HG02678 (cell line): Measurements from ENCODE around the gene LDLRAD2.
"Not testable (repeated sequence)": the region's sequence is repeated elsewhere in the genome, so short reads cannot be mapped to it uniquely, and the experiment has no call there.

ENCODE experiments used
- ATAC-seq: cut with Tn5 transposase; IDR thresholded peaks from one replicate; pipeline ENCODE4 v1.9.1; 2021; ENCODE audit warnings: mild to moderate bottlenecking, moderate library complexity; ENCODE audit not compliant: unreplicated experiment

Gene LDLRAD2, protein sequence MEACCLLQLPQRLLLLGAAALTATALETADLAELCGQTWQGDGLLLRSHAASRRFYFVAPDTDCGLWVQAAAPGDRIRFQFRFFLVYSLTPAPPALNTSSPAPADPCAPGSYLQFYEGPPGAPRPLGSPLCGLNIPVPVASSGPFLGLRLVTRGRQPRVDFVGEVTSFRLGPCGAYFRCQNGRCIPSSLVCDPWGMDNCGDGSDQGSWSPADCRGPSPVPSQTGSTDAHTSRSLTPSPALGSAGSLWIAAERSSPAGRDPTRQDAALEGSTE

DNA sequence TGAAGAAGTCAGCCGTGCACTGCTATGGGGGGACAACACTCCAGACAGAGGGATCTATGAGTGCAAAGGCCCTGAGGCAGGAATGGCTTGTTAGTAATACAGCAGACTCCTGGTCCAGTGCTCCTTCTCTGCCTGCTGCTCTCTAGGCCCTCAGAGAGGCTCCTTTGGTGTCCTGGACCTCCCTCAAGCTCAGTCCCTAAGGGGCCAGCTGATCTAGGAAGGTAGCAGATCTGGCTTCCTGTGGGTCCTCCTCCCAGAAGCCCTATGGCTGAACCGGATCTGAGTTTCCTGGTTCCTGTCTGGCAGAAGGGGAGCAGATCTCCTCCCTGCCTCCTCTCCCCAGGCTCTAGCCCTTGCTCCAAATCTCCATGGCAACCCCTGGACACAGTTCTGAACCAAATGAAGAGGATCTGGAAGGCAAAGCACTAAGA lies at the start of gene LDLRAD2:
Gene LDLRAD2 (plus strand): TSS at position 391 of the 431 bp plus-strand sequence. CDS start 187 bp downstream, outside the sequence.
- no peak for ATAC-seq

DNA sequence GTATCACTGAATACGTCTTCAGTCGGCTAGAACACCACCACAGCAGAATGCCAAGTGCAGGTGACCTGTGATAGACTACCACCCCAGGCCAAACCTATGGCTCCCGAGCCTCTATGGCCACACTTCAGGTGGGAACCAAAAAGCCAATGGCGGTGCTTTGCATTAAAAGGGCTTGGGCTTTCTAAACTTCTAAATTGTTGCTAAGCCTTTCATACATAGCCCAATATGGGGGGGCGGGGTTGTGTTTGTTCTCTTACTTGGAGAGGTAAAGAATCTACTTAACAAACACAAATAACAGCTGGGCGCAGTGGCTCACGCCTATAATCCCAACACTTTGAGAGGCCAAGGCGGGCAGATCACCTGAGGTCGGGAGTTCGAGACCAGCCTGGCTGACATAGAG lies 48.8 kb upstream of the LDLRAD2 start:
- no peak for ATAC-seq

DNA sequence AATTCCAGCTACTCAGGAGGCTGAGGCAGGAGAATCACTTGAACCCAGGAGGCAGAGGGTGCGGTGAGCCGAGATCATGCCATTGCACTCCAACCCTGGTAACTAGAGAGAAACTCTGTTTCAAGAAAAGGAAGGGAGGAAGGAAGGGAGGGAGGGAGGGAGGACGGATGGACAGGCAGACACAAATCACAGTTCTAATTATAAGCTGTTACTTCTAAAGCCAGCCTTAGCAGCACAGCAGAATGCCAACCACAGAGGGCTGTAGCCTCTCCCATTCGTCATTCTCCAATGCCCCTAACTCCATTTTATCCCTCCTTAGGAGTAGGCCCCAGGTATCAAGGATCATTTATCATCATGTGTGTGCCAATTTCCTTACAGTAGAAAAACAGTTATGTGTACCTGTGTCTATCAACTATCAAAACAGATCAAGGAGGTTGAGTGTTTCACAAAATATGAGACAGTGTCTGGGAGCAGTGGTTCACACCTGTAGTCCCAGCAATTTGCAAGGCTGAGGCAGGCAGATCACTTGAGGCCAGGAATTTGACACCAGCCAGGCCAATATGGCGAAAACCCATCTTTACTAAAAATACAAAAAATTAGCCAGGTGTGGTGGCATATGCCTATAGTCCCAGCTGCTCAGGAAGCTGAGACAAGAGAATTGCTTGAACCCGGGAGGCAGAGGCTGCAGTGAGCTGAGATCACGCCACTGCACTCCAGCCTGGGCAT lies 48.2 kb upstream of the LDLRAD2 start:
- ATAC-seq = no peak

DNA sequence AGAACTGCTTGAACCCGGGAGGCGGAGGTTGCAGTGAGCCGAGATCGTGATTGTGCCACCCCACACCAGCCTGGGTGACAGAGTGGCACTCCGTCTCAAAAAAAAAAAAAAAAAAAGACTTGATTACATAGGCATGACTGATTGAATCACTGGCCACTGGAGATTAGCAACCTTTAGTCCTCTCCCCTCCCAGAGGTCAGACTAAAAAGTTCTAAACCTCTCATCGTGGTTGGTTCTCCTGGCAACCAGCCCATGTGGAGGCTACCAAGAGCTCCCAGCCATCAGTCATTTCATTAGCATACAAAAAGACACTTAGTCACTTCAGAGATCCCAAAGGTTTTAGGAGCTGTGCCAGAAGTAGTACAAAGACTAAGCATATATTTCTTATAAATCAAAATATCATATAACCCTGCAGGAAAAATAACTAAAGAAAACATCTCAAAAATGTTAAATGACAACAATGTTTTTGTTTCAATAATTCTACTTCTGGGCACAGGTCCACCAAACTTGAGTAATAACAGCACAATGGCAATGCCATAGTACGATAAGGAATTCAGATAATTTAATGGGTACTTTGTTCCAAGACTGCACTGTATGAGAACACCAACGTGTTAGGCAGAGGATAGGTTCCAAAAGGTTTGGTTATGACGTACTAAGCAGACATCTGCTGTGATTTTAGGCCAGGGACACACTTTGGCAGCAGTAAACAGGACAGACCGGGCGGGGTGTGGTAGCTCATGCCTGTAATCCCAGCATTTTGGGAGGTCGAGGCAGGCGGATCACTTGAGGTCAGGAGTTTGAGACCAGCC lies 47.2 kb upstream of the LDLRAD2 start:
- ATAC-seq = no peak

DNA sequence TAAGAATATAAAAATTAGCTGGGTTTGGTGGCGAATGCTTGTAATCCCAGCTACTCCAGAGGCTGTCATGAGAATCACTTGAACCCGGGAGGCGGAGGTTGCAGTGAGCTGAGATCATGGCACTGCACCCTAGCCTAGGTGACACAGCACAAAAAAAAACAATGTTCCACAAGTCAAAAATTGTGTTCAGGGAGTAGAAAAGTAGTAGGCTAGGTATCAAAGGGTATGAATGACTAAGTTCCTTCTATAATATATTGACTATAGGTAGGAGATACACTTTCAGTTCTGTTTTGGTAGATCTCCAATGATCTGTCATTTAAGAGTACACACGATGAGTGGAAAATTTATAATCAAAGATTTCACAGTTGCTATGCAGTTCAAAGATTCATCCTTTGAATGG lies 45.9 kb upstream of the LDLRAD2 start:
- ATAC-seq = no peak

DNA sequence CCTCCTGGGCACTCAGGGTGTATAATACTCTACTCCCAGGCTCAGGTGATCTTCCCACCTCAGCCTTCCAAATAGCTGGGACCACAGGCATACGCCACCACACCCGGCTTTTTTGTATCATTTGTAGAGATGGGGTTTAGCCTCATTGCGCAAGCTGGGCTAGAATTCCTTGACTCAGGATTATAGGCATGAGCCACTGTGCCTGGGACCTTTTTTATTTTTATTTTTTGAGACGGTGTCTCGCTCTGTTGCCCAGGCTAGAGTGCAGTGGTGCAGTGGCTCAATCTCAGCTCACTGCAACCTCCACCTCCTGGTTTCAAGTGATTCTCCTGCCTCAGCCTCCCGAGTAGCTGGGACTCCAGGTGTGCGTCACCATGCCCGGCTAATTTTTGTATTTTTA lies 45.0 kb upstream of the LDLRAD2 start:
- ATAC-seq = not testable (repeated sequence)

DNA sequence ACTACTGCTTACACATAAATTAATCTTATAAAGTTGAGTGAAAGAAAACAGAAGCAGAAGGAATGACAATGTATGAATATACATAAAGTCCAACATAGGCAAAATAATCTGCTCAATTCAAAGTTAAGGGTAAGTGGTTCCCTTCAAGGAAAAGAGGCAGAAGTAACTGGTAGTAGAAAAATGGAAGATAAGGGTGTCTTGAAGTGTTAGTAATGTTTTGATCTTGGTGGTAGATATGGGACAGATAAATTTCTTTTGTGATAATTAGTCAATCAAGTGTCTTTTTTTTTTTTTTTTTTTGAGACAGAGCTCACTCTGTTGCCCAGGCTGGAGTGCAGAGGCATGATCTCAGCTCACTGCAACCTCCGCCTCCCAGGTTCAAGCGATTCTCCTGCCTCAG lies 41.9 kb upstream of the LDLRAD2 start:
- no peak for ATAC-seq

DNA sequence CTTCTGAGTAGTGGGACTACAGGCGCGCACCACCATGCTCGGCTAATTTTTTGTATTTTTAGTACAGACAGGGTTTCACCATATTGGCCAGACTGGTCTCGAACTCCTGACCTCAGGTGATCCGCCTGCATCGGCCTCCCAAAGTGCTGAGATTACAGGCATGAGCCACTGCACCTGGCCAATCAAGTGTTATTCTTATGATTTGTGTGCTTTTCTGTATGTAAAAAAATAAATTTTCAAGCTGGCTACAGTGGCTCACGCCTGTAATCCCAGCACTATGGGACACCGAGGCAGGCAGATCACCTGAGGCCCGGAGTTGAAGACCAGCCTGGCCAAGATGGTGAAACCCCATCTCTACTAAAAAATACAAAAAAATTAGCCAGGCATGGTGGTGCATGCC lies 41.5 kb upstream of the LDLRAD2 start:
- not testable (repeated sequence) for ATAC-seq

DNA sequence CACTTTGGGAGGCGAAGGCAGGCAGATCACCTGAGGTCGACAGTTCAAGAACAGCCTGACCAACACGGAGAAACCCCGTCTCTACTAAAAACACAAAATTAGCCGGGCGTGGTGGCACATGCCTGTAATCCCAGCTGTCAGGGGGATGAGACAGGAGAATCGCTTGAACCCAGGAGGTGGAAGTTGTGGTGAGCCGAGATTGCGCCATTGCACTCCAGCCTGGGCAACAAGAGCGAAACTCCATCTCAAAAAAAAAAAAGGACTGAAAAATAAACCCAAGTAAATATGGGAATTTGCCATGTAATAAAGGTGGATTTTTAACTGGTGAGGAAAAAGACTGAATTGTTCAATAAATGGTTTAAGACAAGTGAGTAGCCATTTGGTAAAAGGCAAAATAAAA lies 40.4 kb upstream of the LDLRAD2 start:
- ATAC-seq = not testable (repeated sequence)

DNA sequence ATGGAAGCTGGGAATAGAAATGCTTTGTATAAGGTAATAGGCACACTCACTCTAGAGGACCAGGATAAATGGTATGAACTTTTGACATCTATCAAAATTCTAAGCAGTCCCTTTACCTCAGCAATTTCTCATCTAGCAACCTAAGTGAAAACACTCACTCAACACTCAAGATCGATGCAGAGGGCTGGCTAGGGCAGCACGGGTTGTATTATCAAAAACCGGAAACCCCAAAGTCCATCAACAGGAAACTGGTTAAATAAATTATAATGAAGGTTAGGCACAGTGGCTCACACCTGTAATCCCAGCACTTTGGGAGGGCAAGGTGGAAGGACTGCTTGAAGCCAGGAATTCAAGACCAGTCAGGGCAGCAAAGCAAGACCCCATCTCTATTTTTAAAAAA lies 38.5 kb upstream of the LDLRAD2 start:
- ATAC-seq = no peak

DNA sequence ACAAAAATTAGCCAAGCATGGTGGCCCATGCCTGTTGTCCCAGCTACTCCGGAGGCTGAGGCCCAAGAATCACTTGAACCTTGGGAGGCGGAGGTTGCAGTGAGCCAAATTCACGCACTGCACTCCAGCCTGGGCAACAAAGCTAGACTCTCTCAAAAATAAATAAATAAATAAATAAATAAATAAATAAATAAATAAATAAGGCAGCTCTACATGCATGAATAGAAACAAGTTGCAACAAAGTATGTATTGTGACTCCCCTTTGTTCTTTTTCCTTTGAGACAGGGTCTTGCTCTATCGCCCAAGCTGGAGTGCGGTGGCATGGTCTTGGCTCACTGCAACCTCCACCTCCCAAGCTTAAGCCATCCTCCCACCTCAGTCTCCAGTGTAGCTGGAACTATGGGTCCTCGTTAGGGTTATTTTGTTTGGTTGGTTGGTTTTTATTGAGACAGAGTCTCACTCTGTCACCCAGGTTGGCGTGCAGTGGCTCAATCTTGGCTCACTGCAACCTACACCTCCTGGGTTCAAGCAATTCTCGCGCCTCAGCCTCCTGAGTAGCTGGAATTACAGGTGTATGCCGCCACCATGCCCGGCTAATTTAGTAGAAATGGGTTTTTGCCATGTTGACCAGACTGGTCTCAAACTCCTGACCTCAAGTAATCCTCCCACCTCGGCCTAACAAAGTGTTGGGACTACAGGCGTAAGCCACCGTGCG lies 37.1 kb upstream of the LDLRAD2 start:
- no peak for ATAC-seq

DNA sequence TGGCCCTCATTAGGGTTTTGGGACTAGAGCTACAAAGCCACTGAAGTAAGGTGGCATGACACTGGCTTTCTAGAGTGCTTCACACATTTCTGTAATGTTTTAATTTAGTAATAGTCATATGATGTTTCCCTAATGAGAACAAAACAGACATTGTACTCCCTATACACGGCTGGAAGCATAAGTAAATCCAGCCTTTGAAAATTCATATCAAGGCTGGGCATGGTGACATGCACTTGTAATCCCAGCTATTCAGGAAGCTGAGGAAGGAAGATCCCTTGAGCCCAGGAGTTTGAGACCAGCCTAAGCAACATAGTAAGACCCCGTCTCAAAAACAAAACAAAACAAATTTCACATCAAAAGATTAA lies 36.5 kb upstream of the LDLRAD2 start:
- no peak for ATAC-seq

DNA sequence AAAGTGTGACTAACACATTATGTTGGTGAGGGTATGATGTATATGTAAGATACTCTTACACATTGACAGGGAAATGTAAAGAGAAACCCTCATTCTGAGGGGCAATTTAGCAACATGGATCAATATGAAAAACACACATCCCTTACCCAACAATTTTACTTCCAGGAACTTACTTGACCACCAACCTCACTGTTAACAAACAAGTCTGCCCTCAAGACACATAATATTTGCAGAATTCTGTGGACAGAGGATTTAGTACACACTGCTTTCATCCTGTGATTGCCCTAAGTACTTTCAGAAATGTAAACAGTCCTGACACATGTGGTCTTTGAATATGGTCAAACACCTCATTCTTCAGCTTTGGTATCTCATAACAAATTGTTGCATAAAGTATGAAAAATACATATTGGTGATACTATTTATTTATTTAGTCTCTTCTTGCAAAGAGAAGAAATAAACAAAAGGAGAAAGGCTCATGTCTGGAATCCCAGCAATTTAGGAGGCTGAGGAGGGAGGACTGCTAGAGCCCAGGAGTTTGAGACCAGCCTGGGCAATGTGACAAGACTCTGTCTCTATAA lies 36.0 kb upstream of the LDLRAD2 start:
- no peak for ATAC-seq

DNA sequence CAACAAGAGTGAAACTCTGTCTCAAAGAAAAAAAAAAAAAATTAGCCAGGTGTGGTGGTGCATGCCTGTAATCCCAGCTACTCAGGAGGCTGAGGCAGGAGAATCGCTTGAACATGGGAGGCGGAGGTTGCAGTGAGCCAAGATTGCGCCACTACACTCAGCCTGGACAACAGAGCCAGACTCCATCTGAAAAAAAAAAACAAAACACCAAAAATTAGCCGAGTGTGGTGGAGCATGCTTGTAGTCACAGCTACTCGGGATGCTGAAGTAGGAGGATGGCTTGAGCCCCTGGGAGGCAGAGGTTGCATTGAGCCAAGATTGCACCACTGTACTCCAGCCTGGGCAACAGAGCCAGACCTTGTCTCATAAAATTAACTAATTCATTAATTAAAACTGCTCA lies 35.1 kb upstream of the LDLRAD2 start:
- not testable (repeated sequence) for ATAC-seq

DNA sequence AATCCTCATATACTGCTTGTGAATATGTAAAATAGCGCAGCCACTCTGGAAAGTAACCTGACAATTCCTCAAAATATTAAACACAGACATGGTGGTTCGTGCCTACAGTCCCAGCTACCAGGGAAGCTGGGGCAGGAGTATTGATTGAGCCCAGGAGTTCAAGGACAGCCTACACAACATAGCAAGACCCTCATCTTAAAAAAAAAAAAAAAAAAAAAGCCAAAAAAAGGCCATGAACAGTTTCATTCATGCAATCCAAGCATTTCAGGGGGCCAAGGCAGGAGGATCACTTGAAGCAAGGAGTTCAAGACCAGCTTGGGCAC lies 33.7 kb upstream of the LDLRAD2 start:
- no peak for ATAC-seq

DNA sequence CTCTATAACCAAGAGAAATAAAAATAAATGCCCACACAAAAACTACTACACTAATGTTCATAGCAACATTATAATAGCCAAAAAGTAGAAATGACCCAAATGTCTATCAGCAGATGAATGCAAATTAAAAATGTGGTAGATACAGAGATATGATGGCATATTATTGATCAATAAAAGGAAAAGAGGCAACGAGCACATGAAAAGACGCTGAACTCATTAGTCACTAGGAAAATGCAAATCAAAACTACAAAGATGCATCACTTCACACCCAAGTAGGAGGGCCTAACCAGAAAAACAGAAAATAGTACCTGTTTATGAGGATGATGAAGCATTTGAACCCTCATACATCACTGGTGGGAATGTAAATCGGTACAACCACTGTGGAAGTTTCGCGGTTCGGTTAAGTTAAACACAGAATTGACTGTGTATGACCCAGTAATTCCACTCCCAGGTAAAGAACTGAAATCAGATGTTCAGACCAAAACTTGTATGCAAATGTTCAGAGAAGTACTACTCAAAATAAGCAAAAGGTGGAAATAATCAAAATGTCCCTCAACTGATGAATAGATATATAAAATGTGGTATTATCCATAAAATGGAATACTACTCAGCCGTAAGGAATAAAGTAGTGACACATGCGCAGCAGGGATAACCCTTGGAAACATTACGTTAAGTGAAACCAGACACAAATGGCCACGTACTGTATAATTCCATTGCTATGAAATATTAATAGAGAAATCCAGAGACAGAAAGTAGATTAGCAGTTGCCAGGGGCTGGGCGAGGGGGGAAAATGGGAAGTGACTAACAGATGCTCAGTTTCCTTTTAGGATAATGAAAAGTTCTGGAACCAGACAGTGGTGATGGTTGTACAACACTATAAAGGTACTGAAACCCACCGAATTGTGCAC lies 32.2 kb upstream of the LDLRAD2 start:
- no peak for ATAC-seq

DNA sequence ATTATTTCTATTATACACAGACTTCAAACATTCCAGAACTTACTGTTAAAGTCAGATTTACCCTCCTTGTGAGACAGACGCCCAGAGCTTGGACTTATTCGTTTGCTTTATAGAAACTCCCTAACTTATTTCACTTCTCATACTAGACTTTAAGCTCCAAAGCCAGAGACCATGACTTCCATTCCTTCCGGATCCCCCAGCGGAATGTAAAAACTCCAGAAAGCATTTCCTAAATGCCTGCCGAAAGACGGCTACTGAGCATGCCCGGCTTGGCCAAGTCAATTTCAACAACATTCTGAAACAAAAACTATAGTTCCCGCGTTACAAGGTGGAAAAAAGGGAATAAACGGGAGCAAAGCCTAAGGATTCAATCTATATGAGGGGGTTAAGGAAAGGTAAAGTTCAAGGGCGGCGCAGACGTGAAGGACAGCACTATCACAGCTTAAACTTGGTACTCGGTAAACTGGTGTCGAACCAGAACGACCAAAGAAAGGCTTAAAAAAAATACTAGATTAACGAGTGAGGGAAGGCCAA lies 30.2 kb upstream of the LDLRAD2 start:
- ATAC-seq = peak; percentile 13

DNA sequence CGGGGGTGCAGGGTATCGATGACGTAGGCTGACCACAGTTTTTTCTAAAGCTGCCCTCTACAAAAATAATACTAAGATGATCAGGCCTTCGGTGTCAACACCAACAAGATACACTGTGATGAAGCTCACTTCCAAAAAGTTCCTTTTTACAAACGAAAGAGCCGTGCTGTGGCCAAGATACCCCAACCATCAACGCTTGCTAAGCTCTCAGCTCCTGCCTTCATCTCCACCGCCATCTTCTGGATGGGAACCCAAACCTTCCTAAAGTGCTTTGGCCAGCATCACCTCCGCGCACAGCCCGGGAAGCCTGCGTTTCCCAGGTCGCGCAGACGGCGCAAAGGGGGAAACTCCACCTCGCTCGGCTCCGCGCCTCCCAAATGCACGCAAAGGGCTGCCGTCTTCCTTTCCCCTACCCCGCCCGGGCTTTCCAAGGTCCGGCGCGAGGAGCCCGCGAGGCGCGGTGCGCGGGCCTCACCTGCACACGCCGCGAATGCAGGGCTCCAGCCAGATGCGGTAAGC lies 29.7 kb upstream of the LDLRAD2 start:
- ATAC-seq = peak; percentile 22
